Stimulated activated CD8-positive, alpha-beta memory T cell treated with anti-CD3 and anti-CD28 coated beads, Interleukin-7, amount 100 ng/mL, for 48 hours (primary cell): ENCODE data around the gene HSD17B11.
"Not testable (repeated sequence)": the region's sequence is repeated elsewhere in the genome, so short reads cannot be mapped to it uniquely, and the experiment has no call there.

Experiments used
- DNase-seq, 2 donors: peaks; one replicate each; pipeline ENCODE4 v3.0.0-alpha.2; 2020; ENCODE audit warnings: low read depth in 1 of 2; ENCODE audit errors: extremely low read depth in 1 of 2

The HSD17B11 gene

DNA sequence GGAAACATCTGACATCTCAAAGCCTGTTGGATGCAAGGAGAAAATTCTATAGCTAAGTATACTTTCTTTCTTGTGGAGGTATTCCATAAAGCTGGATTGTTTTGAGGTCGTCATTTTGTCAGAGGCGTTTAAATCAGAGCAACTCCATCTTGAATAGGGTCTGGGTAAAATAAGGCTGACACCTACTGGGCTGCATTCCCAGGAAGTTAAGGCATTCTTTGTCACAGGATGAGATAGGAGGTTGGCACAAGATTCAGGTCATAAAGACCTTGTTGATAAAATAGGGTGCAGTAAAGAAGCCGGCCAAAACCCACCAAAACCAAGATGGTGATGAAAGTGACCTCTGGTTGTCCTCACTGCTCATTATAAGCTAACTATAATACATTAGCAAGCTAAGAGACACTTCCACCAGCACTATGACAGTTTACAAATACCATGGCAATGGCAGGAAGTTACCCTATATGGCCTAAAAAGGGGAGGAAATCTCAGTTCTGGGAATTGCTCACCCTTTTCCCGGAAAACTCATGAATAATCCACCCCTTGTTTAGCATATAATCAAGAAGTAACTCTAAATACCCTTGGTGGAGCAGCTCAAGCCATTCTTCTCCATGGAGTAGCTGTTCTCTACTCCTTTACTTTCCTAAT is 80.2 kb downstream of the HSD17B11 start:
- no peak for DNase-seq

DNA sequence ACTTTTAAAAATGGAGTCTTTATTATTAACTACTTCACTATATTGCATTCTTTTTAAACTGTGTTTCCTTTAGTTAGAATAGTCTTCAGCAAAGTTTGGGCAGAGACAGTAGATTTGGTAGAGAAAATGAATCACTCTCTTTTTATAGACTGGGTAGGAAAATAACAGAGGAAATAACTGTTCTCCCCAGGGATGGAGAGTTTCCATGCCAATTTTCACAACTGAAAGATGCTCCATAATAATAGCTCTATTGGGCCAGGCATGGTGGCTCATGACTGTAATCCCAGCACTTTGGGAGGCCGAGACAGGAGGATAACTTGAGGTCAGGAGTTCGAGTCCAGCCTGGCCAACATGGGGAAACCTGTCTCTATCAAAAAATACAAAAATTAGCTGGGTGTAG is 81.4 kb downstream of the HSD17B11 start:
- DNase-seq = no peak

DNA sequence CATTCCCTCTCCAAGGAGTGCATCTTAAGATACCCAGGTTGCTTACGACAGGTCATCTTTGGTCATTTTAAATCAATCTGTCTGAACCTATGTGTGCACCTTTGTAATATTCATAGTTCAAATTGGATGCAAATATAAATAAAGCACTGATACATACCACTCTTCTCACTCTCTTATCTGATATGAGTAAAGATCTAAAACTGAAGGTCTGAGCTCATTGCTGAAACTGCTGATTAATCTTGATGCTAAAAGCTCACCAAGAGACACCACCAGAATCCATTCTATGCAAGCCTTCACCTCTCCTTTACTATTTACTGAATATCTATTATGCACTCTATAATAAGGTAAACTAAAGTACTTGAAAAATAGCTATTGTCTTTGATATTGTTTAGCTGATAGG is 84.9 kb downstream of the HSD17B11 start:
- DNase-seq = no peak

DNA sequence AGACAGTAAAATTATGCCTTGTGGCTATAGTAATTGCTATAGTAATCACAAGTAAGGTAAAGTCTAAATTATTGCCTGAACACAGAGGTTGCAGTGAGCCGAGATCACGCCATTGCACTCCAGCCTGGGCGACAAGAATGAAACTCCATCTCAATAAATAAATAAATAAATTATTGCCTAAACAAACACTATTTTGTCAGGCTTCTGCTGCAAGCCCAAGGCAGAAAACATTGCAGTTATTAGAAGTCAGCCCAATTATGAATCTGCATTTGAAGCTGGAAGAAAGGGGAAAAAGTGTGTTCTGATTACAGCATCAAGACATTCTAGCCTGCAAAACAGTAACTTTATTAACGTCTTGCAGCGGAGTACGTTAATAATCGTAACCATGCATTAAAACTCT is 85.4 kb downstream of the HSD17B11 start:
- DNase-seq = no peak

DNA sequence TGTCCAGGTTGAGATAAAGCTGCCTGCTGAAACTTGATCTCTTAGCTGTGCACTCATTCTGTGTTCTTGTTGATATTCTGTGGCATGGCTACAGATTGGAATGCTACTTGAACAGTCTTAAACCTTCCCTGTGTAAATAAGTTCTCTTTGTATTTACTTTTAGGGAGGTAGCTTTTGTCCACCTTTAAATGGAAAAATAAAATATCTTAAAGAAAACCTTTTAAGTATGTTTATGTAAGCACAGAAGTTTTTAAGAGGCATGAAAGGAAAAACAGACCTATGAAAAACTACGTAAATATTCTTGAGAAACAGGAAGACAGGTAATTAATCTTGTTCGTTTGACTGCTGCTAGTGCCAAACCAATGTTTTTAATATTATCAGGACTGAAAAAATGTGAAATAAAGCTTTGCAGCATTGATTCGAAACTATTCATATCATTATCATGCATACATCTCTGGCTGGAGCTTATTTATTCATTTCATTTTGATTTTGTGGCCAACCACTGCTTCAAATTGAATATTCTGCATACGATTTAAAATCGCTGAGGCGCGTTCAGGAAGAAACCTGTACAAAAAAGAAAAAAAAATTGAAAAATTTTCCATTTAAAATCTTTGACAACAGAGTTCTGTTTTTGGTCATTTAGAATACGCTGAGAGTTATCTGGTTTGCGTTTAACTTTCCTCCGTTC is 86.1 kb downstream of the HSD17B11 start:
- DNase-seq = no peak

DNA sequence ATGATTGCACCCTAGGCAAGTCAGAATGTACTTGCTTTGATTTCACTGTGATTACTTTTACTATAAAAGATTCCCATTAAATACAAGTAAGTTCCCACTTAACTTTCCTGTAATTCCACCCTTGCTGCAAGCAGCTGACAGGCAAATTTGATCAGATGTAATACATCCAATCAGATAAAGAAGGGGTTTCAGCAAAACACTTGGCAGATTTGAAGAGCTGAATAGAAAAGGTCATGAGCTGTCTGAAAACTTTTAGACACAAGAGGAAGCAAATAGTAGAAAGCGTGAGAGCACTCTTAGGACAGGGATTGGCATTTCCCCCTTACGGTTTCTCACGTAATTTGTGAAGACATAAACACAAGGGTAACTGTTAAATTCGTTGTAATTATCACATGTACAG is 91.1 kb downstream of the HSD17B11 start:
- DNase-seq = no peak

GRCh38 chr4:87298362-87298761 is 92.6 kb downstream of the HSD17B11 start:
- DNase-seq = no peak

GRCh38 chr4:87294911-87295310 is 96.1 kb downstream of the HSD17B11 start:
- DNase-seq = not testable (repeated sequence)

DNA sequence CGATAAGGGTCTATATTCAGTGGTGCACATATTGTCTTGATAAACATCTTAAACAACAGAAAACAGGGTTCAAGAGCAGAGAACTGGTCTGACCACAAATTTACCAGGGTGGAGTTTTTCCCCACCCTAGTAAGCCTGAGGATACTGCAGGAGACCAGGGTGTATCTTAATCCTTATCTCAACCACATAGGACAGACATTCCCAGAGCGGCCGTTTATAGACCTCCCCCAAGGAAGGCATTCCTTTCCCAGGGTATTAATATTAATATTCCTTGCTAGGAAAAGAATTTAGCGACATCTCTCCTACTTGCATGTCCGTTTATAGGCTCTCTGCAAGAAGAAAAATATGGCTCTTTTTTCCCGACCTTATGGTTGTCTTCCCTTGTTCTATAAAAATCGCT is 97.1 kb downstream of the HSD17B11 start:
- DNase-seq = not testable (repeated sequence)

DNA sequence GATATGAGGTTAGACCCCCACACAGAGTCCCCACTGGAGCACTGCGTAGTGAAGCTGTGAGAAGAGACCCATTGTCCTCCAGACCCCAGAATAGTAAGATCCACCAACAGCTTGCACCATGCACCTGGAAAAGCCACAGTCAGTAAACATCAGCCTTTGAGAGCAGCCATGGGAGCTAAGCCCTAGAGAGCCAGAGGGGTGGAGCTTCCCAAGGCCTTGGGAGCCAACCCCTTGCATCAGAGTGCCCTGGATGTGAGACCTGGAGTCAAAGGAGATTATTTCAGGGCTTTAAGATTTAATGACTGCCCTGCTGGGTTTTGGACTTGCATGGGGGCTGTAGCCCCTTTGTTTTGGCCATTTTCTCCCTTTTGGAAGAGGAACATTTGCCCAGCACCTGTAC is 104.0 kb downstream of the HSD17B11 start:
- no peak for DNase-seq
